GM23338 (cell line): ENCODE measurements around the gene PARD3. TPM values are rescaled to one million over a fixed set of nuclear protein-coding genes. Genes with fewer than 3 reads are reported as not detected.

Experiments used
- ATAC-seq: fragments of 200-7000 bp; cut with Tn5 transposase; 3 replicates; pipeline ENCODE4 v1.9.1; 2020
- DNase-seq: peaks from one replicate; pipeline ENCODE4 v3.0.0-alpha.2; 2015; ENCODE audit warnings: low spot score
- H2AFZ ChIP-seq: fragments of 200-600 bp; sonication (generic); 2 replicates; pipeline ENCODE4 v1.8.0; 2016; ENCODE audit warnings: antibody characterized with exemption, mild to moderate bottlenecking, moderate library complexity
- H3F3A ChIP-seq: fragments of 200-600 bp; sonication (generic); replicated peaks from 2 replicates; pipeline ENCODE4 v1.8.0; 2017; ENCODE audit warnings: antibody characterized with exemption, mixed run types, low read depth
- H3K27ac ChIP-seq: fragments of 200-600 bp; sonication (generic); 2 replicates; pipeline ENCODE4 v1.6.1; 2016; ENCODE audit warnings: low read depth
- H3K27me3 ChIP-seq: fragments of 200-600 bp; sonication (generic); 2 replicates; pipeline ENCODE4 v1.8.0; 2016; ENCODE audit warnings: mild to moderate bottlenecking, mixed run types, moderate library complexity; ENCODE audit not compliant: insufficient read depth
- H3K36me3 ChIP-seq: fragments of 200-600 bp; sonication (generic); 2 replicates; pipeline ENCODE4 v1.8.0; 2016; ENCODE audit warnings: mild to moderate bottlenecking; ENCODE audit not compliant: insufficient read depth
- H3K4me1 ChIP-seq: fragments of 200-600 bp; sonication (generic); 2 replicates; pipeline ENCODE4 v1.8.0; 2016; ENCODE audit warnings: mild to moderate bottlenecking, moderate library complexity; ENCODE audit not compliant: insufficient read depth
- H3K4me2 ChIP-seq: fragments of 200-600 bp; sonication (generic); 2 replicates; pipeline ENCODE4 v1.7.1; 2017; ENCODE audit warnings: mixed run types
- H3K4me3 ChIP-seq: fragments of 200-600 bp; sonication (generic); 2 replicates; pipeline ENCODE4 v1.6.1; 2016; ENCODE audit warnings: mixed run types
- H3K79me2 ChIP-seq: fragments of 200-600 bp; sonication (generic); replicated peaks from 2 replicates; pipeline ENCODE4 v1.8.0; 2017; ENCODE audit warnings: mild to moderate bottlenecking; ENCODE audit not compliant: insufficient read depth
- H3K9me2 ChIP-seq: fragments of 200-600 bp; sonication (generic); 2 replicates; pipeline ENCODE4 v1.8.0; 2017; ENCODE audit not compliant: insufficient read depth
- H4K20me1 ChIP-seq: fragments of 200-600 bp; sonication (generic); replicated peaks from 2 replicates; pipeline ENCODE4 v1.8.0; 2017; ENCODE audit warnings: mild to moderate bottlenecking; ENCODE audit not compliant: insufficient read depth
- H3K27ac Mint-ChIP-seq: 2 replicates; pipeline ENCODE4 v1.8.0; 2020; ENCODE audit warnings: inconsistent platforms, mild to moderate bottlenecking, moderate library complexity, mixed read lengths
- H3K27me3 Mint-ChIP-seq: 3 replicates; pipeline ENCODE4 v1.8.0; 2022; ENCODE audit warnings: low read depth, mild to moderate bottlenecking, moderate library complexity, mixed read lengths, inconsistent platforms; ENCODE audit not compliant: insufficient read depth, poor library complexity
- H3K36me3 Mint-ChIP-seq: 3 replicates; pipeline ENCODE4 v1.8.0; 2021; ENCODE audit warnings: low read depth, mild to moderate bottlenecking, inconsistent platforms, moderate library complexity, mixed read lengths
- H3K4me1 Mint-ChIP-seq: 3 replicates; pipeline ENCODE4 v1.8.0; 2020; ENCODE audit warnings: mild to moderate bottlenecking, inconsistent platforms, mixed read lengths
- H3K4me3 Mint-ChIP-seq: 3 replicates; pipeline ENCODE4 v1.8.0; 2021; ENCODE audit warnings: moderate library complexity, mild to moderate bottlenecking, inconsistent platforms, mixed read lengths
- H3K9me3 Mint-ChIP-seq: 3 replicates; pipeline ENCODE4 v1.8.0; 2020; ENCODE audit warnings: moderate library complexity, mild to moderate bottlenecking, inconsistent platforms, mixed read lengths
- CTCF ChIP-seq, 2 experiments: fragments of 200-600 bp in 1 of 2; sonication (generic) in 1 of 2; conservative IDR thresholded peaks; 2 replicates each; pipeline versions ENCODE4 v1.5.1 to v1.6.1; 2016 to 2017; ENCODE audit warnings: antibody characterized with exemption in 2 of 2, low read depth in 2 of 2, mild to moderate bottlenecking in 2 of 2, moderate library complexity in 1 of 2
- ETS1 ChIP-seq: IDR thresholded peaks from 2 replicates; pipeline ENCODE4 v1.6.1; 2016; ENCODE audit warnings: antibody characterized with exemption
- EZH2 ChIP-seq: fragments of 200-600 bp; sonication (generic); IDR thresholded peaks from one replicate; pipeline ENCODE4 v1.8.0; 2017; ENCODE audit warnings: antibody characterized with exemption, mild to moderate bottlenecking, low read depth; ENCODE audit not compliant: unreplicated experiment
- EZH2phosphoT487 ChIP-seq: fragments of 200-600 bp; sonication (generic); IDR thresholded peaks from one replicate; pipeline ENCODE4 v1.8.1; 2018; ENCODE audit warnings: antibody characterized with exemption; ENCODE audit not compliant: unreplicated experiment
- JUNB ChIP-seq: IDR thresholded peaks from one replicate; pipeline ENCODE4 v1.6.1; 2016; ENCODE audit warnings: antibody characterized with exemption; ENCODE audit not compliant: unreplicated experiment
- NANOG ChIP-seq: IDR thresholded peaks from 2 replicates; pipeline ENCODE4 v1.6.1; 2016; ENCODE audit warnings: antibody characterized with exemption, borderline replicate concordance
- POLR2AphosphoS5 ChIP-seq: IDR thresholded peaks from 2 replicates; pipeline ENCODE4 v1.6.1; 2016; ENCODE audit warnings: antibody characterized with exemption, low read depth
- STAT1 ChIP-seq: IDR thresholded peaks from one replicate; pipeline ENCODE4 v1.6.1; 2016; ENCODE audit warnings: antibody characterized with exemption; ENCODE audit not compliant: unreplicated experiment
- ZNF114 ChIP-seq: fragments of 250-450 bp; sonication (Bioruptor Pico); IDR thresholded peaks from 2 replicates; pipeline ENCODE4 v1.5.0; 2020; ENCODE audit warnings: mild to moderate bottlenecking, moderate library complexity
- ZNF331 ChIP-seq: fragments of 250-450 bp; sonication (Bioruptor Pico); IDR thresholded peaks from 2 replicates; pipeline ENCODE4 v1.5.0; 2020; ENCODE audit warnings: low read depth, mild to moderate bottlenecking, moderate library complexity
- ZNF462 ChIP-seq: fragments of 250-450 bp; sonication (Bioruptor Pico); IDR thresholded peaks from 2 replicates; pipeline ENCODE4 v1.5.0; 2020; ENCODE audit warnings: mild to moderate bottlenecking, moderate library complexity
- polyA plus RNA-seq: library from polyadenylated mRNA; unstranded; fragments of >200 nt; fragmentation: Nextera tagmentation; extraction: Ambion mirVana; gene quantifications from 2 replicates; pipeline ENCODE4 v1.2.1, GENCODE V29; 2016
- total RNA-seq: library from RNA; depleted of rRNA; stranded (reverse); fragments of >200 nt; shearing (Covaris generic); gene quantifications from 2 replicates; pipeline ENCODE4 v1.2.3, GENCODE V29; 2014
- TF ChIP-seq, protein P1 (sequence below): IDR thresholded peaks from one replicate; pipeline ENCODE4 v1.6.1; 2018; ENCODE audit warnings: antibody characterized with exemption; ENCODE audit not compliant: unreplicated experiment

Gene PARD3
- total and polyA plus RNA-seq, 2 experiments from 2014 or later, result 30.2 to 51.4 TPM

DNA sequence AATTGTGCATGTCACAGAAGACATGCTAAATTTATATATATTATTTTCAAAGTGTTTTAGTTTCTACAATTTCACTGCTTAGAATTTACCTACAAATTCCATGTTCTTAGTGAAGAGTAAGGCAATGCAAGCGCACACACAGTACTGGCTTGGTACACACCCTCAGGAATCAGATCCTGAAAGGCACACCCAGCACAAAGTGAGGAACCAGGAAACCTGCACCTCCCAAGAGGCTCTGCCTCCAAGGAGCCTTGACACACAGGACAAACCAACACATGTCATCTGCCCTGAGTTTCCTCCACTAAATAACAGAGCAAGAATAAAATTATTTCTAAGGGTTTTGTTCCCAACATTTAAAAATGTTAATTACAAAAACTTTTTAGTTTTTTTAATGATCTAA, 156.2 kb downstream of the PARD3 start (continued):
- TF ChIP-seq CTCF (conservative IDR thresholded peaks at IDR 0.05; ENCODE audit: low read depth in 2 of 2) (no peak), EZH2 (no peak), ZNF114 (CRISPR knock-in tag) (no peak), NANOG (no peak), POLR2AphosphoS5 (no peak), ETS1 (no peak), JUNB (no peak), EZH2phosphoT487 (no peak)
- TF ChIP-seq, protein P1, sequence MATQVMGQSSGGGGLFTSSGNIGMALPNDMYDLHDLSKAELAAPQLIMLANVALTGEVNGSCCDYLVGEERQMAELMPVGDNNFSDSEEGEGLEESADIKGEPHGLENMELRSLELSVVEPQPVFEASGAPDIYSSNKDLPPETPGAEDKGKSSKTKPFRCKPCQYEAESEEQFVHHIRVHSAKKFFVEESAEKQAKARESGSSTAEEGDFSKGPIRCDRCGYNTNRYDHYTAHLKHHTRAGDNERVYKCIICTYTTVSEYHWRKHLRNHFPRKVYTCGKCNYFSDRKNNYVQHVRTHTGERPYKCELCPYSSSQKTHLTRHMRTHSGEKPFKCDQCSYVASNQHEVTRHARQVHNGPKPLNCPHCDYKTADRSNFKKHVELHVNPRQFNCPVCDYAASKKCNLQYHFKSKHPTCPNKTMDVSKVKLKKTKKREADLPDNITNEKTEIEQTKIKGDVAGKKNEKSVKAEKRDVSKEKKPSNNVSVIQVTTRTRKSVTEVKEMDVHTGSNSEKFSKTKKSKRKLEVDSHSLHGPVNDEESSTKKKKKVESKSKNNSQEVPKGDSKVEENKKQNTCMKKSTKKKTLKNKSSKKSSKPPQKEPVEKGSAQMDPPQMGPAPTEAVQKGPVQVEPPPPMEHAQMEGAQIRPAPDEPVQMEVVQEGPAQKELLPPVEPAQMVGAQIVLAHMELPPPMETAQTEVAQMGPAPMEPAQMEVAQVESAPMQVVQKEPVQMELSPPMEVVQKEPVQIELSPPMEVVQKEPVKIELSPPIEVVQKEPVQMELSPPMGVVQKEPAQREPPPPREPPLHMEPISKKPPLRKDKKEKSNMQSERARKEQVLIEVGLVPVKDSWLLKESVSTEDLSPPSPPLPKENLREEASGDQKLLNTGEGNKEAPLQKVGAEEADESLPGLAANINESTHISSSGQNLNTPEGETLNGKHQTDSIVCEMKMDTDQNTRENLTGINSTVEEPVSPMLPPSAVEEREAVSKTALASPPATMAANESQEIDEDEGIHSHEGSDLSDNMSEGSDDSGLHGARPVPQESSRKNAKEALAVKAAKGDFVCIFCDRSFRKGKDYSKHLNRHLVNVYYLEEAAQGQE, result no peak

DNA sequence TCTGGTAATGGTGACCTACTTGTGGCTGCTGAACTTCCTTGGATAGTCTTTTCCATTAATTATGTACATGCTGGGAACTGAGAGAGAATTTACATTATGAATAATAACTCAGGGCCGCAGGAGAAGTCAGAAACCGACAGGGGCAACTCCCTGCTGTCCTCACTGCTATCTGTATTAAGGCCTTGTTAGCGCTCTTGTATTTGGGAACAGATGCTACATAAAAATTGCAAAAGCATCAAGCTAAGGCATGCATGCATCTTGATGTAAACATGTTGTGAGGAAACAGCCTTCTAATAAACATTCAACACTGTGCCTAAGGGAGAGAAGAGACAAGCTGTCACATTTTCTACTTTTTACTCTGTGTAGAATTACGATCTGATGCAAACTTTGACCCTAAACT, 158.4 kb downstream of the PARD3 start:
- H3K4me3 Mint-ChIP-seq, result peak overlapping the region; percentile 48
- peak overlapping the region; percentile 91 for H3K27ac Mint-ChIP-seq
- Histone ChIP-seq H3K9me2 (no peaks in the 10 kb centered on the region), H3K36me3 (no peaks in the 10 kb centered on the region), H3F3A (no peaks in the 10 kb centered on the region; the same call in 1 of the 2 replicates), H3K27ac (peak overlapping the region; percentile 91), H2AFZ (no peak overlapping the region), H3K27me3 (no peaks in the 10 kb centered on the region), H4K20me1 (0 out of 2 replicates have a peak, but pooled peaks cover under 1% of the 10 kb centered on the region), H3K4me3 (peak overlapping the region; percentile 17; the same call in 1 of the 2 replicates), H3K4me1 (peaks cover 68% of the 10 kb centered on the region), H3K79me2 (peaks cover 74% of the 10 kb centered on the region), H3K4me2 (peak overlapping the region; percentile 44)
- H3K27me3 Mint-ChIP-seq, result peaks cover 3% of the 10 kb centered on the region
- ATAC-seq (no peak), DNase-seq (no peak)
- peaks cover 83% of the 10 kb centered on the region for H3K4me1 Mint-ChIP-seq
- H3K9me3 Mint-ChIP-seq, result no peaks in the 10 kb centered on the region
- H3K36me3 Mint-ChIP-seq, result no peaks in the 10 kb centered on the region
- no peak for TF ChIP-seq ZNF462
- no peak for TF ChIP-seq EZH2phosphoT487
- TF ChIP-seq JUNB, result no peak
- TF ChIP-seq EZH2, result no peak
- TF ChIP-seq STAT1, result no peak
- TF ChIP-seq ZNF114 (CRISPR knock-in tag), result no peak
- TF ChIP-seq NANOG, result no peak
- no peak for TF ChIP-seq ZNF331 (CRISPR knock-in tag)
- no peak for TF ChIP-seq POLR2AphosphoS5
